C4-2B (cell line): ENCODE data around the gene HSD3B7.

ENCODE experiments used
- H3K27ac ChIP-seq: fragments of 450-650 bp; 2 replicates; pipeline ENCODE4 v1.5.1; 2017
- ZFX ChIP-seq: fragments of 450-650 bp; IDR thresholded peaks from 2 replicates; pipeline ENCODE4 v1.6.1; 2017
- TF ChIP-seq, protein P1 (sequence below): fragments of 450-650 bp; conservative IDR thresholded peaks from 2 replicates; pipeline ENCODE4 v1.5.1; 2017; ENCODE audit warnings: mild to moderate bottlenecking

HSD3B7 gene

DNA sequence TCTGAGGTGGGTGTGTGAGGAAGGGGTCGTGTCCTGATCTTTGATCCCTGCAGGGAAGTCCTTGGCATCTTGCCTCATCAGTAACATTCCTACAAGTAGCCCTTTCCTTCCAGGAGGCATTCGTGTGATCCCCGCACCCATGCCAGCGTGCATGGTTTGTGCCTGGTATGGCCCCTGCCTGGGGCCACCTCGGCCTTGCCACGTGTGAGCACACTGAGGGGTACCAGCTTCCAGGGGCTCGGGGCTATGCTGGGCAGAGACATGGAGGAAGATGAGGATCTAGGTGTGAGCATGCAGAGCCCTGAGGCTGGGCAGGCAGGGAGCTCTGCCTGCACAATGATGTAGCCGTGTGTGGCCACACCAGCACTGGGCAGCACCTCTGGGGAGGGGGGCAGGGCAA, 6.0 kb downstream of the HSD3B7 start:
- TF ChIP-seq, protein P1, sequence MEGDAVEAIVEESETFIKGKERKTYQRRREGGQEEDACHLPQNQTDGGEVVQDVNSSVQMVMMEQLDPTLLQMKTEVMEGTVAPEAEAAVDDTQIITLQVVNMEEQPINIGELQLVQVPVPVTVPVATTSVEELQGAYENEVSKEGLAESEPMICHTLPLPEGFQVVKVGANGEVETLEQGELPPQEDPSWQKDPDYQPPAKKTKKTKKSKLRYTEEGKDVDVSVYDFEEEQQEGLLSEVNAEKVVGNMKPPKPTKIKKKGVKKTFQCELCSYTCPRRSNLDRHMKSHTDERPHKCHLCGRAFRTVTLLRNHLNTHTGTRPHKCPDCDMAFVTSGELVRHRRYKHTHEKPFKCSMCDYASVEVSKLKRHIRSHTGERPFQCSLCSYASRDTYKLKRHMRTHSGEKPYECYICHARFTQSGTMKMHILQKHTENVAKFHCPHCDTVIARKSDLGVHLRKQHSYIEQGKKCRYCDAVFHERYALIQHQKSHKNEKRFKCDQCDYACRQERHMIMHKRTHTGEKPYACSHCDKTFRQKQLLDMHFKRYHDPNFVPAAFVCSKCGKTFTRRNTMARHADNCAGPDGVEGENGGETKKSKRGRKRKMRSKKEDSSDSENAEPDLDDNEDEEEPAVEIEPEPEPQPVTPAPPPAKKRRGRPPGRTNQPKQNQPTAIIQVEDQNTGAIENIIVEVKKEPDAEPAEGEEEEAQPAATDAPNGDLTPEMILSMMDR: no peak
- no peak for TF ChIP-seq ZFX
- H3K27ac ChIP-seq: no peak overlapping the region

DNA sequence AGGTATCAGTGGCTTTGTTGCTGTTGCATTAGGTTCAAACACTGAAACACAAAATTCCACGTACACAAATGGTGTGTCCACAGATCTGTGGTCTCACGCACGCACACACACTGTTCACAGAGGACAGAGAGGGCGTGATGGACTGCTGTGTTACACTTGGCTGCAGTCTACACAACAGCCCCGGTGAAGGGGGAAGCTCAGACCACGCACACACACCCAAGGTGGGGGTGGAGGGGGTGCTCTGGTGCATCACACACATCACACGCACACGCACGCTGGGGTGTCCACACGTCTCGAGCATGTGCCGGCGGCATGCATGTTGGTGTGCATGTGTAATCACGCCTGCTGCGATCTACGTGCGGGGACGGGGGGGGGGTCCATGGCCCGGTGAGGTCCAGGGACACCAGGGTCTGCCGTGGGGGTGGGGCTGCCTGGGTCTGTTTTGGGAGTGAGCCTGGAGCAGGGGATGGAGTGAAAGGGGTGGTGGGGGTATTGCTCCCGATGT, 7.3 kb downstream of the HSD3B7 start:
- no peak overlapping the region for H3K27ac ChIP-seq
- TF ChIP-seq ZFX: no peak

DNA sequence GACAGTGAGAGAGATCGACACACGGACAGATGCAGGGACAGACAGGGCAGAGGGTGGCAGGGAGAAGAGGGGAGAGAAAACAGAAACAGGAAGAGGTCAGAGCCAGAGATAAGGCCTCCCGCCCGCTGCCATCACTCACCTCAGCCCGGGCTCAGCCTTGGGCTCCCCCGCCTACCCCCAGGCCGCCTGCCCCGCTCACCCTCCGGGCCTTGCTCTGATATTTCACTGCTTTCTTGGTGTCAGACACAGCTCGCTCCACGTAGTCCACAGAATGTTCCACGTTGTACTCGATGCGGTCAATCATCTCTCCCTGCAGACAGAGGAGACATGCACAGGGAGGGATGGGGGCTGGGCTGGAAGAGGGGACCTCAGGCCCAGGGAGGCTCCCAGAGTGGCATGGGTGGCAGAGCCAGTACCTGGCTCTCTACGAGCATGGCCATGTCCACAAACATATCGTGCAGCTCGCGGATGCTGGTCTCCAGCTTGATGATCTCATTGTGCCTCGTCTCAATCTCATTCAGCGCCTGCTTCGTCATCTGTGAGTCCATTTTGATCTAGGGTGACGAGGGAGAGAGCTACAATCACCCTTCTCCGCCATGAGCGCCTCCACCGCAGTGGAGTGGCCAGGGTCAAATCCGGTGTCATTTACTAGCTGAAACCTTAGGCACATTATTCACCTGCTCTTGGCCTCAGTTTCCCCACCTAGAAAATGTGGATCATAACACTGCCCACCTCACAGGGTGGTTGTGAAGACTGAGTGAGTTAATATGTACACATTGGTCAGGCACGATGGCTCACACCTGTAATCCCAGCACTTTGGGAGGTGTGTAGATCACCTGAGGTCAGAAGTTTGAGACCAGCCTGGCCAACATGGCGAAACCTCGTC, 8.2 kb downstream of the HSD3B7 start:
- no peak overlapping the region for H3K27ac ChIP-seq
- TF ChIP-seq, protein P1: no peak
- TF ChIP-seq ZFX: no peak

DNA sequence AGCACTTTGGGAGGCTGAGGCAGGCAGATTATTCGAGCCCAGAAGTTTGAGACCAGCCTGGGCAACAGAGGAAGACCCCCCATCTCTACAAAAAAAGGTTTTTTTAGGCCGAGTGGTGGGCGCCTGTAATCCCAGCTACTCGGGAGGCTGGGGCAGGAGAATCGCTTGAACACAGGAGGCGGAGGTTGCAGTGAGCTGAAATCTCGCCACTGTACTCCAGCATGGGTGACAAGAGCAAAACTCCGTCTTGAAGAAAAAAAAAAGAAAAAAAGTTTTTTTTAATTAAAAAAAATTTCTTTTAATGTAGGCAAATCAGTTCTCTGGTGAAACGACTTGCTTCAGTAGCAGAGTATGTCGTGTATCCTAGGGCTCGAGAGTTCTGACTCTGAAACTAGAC, 10.9 kb downstream of the HSD3B7 start:
- no peak overlapping the region for H3K27ac ChIP-seq
- TF ChIP-seq ZFX: no peak
- TF ChIP-seq, protein P1: no peak

DNA sequence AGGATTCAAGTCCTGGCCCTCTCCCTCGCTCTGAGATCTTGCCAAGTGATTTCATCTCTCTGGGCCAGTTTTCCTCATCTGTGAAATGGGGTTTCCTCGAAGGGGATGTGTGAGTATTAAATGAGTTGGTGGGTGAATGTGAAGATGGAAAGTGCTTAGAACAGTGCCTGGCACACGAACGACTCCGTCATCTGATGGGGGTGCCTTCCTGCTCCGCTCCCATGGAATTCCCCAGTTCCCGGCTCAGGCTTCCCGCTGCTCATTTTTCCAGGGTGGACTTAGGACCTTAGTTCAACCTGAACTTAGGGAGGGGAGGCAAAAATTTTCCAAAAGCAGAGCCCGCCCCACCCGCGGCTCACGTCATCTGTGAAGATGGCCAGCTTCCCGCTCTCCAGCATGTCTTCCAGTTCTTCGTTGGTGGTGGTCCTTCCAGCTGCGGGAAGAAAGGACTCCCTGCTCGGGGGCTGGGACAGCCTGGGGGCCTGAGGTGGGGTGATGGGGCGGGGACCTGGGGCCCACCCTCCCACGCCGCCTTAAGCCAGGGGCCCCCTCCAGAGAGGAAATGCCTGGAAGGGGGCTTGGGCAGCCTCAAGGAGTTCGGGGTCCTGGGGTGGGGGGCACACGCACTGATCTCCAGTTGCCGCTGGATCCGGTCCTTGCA, 11.4 kb downstream of the HSD3B7 start:
- H3K27ac ChIP-seq: no peak overlapping the region; the same call in 1 of the 2 replicates
- TF ChIP-seq, protein P1: no peak
- no peak for TF ChIP-seq ZFX

DNA sequence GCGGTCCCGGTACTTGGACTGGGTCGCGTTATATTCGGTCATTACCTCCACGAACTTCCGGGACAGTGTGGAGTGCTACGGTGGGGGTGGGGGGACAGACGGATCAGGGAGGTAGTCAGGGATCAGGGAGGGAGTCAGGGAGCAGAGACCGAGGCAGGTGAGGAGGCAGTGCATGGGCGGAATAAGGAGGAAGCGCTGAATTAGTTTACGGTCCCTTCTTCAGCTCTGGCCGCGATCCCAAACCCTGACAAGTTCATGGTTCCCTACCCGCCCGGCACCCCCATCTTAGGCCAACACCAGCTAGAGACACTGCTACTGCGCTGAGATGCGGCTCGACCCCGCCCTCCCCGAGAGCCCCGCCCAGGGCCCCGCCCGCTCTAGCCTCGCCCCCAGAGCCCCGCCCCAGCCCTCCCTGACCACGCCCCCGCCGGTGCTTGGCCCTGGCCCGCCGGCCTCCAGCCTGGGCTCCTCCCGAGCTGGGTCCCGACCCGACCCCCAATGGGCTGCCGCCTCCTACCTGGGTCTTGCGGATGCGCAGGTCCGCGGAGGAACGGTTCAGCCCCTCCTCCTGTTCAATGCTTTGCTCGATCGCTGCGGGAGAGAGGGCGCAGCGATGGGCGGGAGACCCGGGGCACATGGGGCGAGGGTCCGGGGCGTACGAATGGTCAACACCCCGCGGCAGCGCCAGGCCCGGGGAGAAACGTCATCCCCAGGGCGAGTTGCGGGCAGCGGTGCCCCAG, 12.1 kb downstream of the HSD3B7 start:
- TF ChIP-seq, protein P1: no peak
- no peak for TF ChIP-seq ZFX
- no peak overlapping the region; the same call in 1 of the 2 replicates for H3K27ac ChIP-seq
